ENCODE measurements around the gene OR4D2.
A peak's percentile ranks its signal among the peaks of the same experiment; 100 is the strongest.

Gene OR4D2

GRCh38 chr17:58189436-58190146 is 22.8 kb downstream of the OR4D2 start:
- no peak overlapping the region for H3K4me3 Mint-ChIP-seq
- DNase-seq = no peak
- peak overlapping the region; percentile 7 to 47 for H3K27ac Mint-ChIP-seq

GRCh38 chr17:58191241-58191896 is 24.6 kb downstream of the OR4D2 start:
- ATAC-seq = no peak
- H3K27me3 Mint-ChIP-seq = peaks cover 15% of the 10 kb centered on the region
- no peak overlapping the region for H3K4me3 Mint-ChIP-seq
- no peaks in the 10 kb centered on the region for H3K9me3 Mint-ChIP-seq
- H3K4me1 Mint-ChIP-seq = no peaks in the 10 kb centered on the region
- DNase-seq = no peak
- H3K27ac Mint-ChIP-seq = no peak overlapping the region

More at GRCh38 chr17:58189436-58190146, 22.8 kb downstream of the OR4D2 start:
- Mint-ChIP-seq H3K4me1 (no peaks in the 10 kb centered on the region), H3K9me3 (no peaks in the 10 kb centered on the region), H3K27me3 (peaks cover 15% of the 10 kb centered on the region)
- no peak for ATAC-seq

GRCh38 chr17:58192612-58193011 is 25.8 kb downstream of the OR4D2 start, which contains the start of gene EPX:
Gene EPX, plus strand, starts transcription at chr17:58192726. Its CDS starts 121 bp downstream, at chr17:58192847.
- H3K4me3 Mint-ChIP-seq = no peak within 1 kb of the TSS
- ATAC-seq (no peak), DNase-seq (no peak)
- H3K4me1 Mint-ChIP-seq = no peaks in the 10 kb centered on the region
- H3K27me3 Mint-ChIP-seq = peaks cover 28% of the 10 kb centered on the region
- no peaks in the 10 kb centered on the region for H3K9me3 Mint-ChIP-seq
- no peak within 1 kb of the TSS for H3K27ac Mint-ChIP-seq

- Mint-ChIP-seq H3K4me3 (no peak overlapping the region), H3K9me3 (no peaks in the 10 kb centered on the region), H3K27me3 (peaks cover 29% of the 10 kb centered on the region), H3K27ac (no peak overlapping the region), H3K4me1 (no peaks in the 10 kb centered on the region)
- DNase-seq (no peak), ATAC-seq (no peak)
Measured at GRCh38 chr17:58193641-58194255, 27.0 kb downstream of the OR4D2 start.

GRCh38 chr17:58195518-58196123 is 28.8 kb downstream of the OR4D2 start:
- H3K9me3 Mint-ChIP-seq = no peaks in the 10 kb centered on the region
- peaks cover 8% of the 10 kb centered on the region for H3K4me1 Mint-ChIP-seq
- ATAC-seq (no peak), DNase-seq (no peak)
- H3K27ac Mint-ChIP-seq = no peak overlapping the region
- peaks cover 39% of the 10 kb centered on the region for H3K27me3 Mint-ChIP-seq
- no peak overlapping the region for H3K4me3 Mint-ChIP-seq

GRCh38 chr17:58196610-58197009 is 29.8 kb downstream of the OR4D2 start:
- Mint-ChIP-seq H3K4me1 (peaks cover 8% of the 10 kb centered on the region), H3K27me3 (peaks cover 31% of the 10 kb centered on the region), H3K9me3 (no peaks in the 10 kb centered on the region), H3K4me3 (no peak overlapping the region), H3K27ac (peak overlapping the region; percentile 16 to 57)
- no peak for DNase-seq
- ATAC-seq = no peak

- Mint-ChIP-seq H3K27ac (no peak overlapping the region), H3K27me3 (peaks cover 31% of the 10 kb centered on the region), H3K4me1 (peaks cover 8% of the 10 kb centered on the region), H3K4me3 (no peak overlapping the region), H3K9me3 (no peaks in the 10 kb centered on the region)
- DNase-seq (peak; percentile 52 to 61), ATAC-seq (peak; percentile 90)
Measured at GRCh38 chr17:58200024-58200633, 33.3 kb downstream of the OR4D2 start.

- H3K4me3 Mint-ChIP-seq = no peak overlapping the region
- DNase-seq (no peak), ATAC-seq (no peak)
- H3K27ac Mint-ChIP-seq = no peak overlapping the region
- H3K27me3 Mint-ChIP-seq = peaks cover 17% of the 10 kb centered on the region
- H3K4me1 Mint-ChIP-seq = peaks cover 8% of the 10 kb centered on the region
- H3K9me3 Mint-ChIP-seq = no peaks in the 10 kb centered on the region
Measured at GRCh38 chr17:58202859-58203258, 36.1 kb downstream of the OR4D2 start.

GRCh38 chr17:58204796-58205195 is 38.0 kb downstream of the OR4D2 start:
- Mint-ChIP-seq H3K4me1 (peaks cover 6% of the 10 kb centered on the region), H3K27ac (no peak overlapping the region), H3K4me3 (no peak overlapping the region), H3K27me3 (peaks cover 6% of the 10 kb centered on the region), H3K9me3 (no peaks in the 10 kb centered on the region)
- ATAC-seq (no peak), DNase-seq (no peak)

- DNase-seq = no peak
- Mint-ChIP-seq H3K27me3 (no peaks in the 10 kb centered on the region), H3K27ac (no peak overlapping the region), H3K4me3 (no peak overlapping the region), H3K9me3 (no peaks in the 10 kb centered on the region), H3K4me1 (no peaks in the 10 kb centered on the region)
- no peak for ATAC-seq
Measured at GRCh38 chr17:58205936-58206335, 39.2 kb downstream of the OR4D2 start.

GRCh38 chr17:58207451-58207850 is 40.7 kb downstream of the OR4D2 start:
- Mint-ChIP-seq H3K4me3 (no peak overlapping the region), H3K9me3 (no peaks in the 10 kb centered on the region), H3K27me3 (no peaks in the 10 kb centered on the region), H3K27ac (no peak overlapping the region), H3K4me1 (no peaks in the 10 kb centered on the region)
- ATAC-seq (no peak), DNase-seq (no peak)

GRCh38 chr17:58208344-58208743 is 41.6 kb downstream of the OR4D2 start:
- no peak for ATAC-seq
- DNase-seq = no peak
- Mint-ChIP-seq H3K27ac (peak overlapping the region; percentile 51 to 53), H3K27me3 (no peaks in the 10 kb centered on the region), H3K9me3 (no peaks in the 10 kb centered on the region), H3K4me1 (no peaks in the 10 kb centered on the region), H3K4me3 (no peak overlapping the region)

- ATAC-seq (no peak), DNase-seq (no peak)
- no peaks in the 10 kb centered on the region for H3K4me1 Mint-ChIP-seq
- no peaks in the 10 kb centered on the region for H3K27me3 Mint-ChIP-seq
- no peaks in the 10 kb centered on the region for H3K9me3 Mint-ChIP-seq
- no peak overlapping the region for H3K4me3 Mint-ChIP-seq
- peak overlapping the region in 1 of 2 donors; percentile 5 for H3K27ac Mint-ChIP-seq
Measured at GRCh38 chr17:58210922-58211321, 44.1 kb downstream of the OR4D2 start.

GRCh38 chr17:58215685-58216084 is 48.9 kb downstream of the OR4D2 start:
- Mint-ChIP-seq H3K4me1 (peaks cover 16% of the 10 kb centered on the region), H3K4me3 (no peak overlapping the region), H3K27me3 (no peaks in the 10 kb centered on the region), H3K9me3 (no peaks in the 10 kb centered on the region), H3K27ac (no peak overlapping the region)
- ATAC-seq (no peak), DNase-seq (no peak)

GRCh38 chr17:58217766-58218165 is 51.0 kb downstream of the OR4D2 start:
- no peak for ATAC-seq
- Mint-ChIP-seq H3K27ac (peak overlapping the region; percentile 31 to 91), H3K9me3 (no peaks in the 10 kb centered on the region), H3K4me1 (peaks cover 24% of the 10 kb centered on the region), H3K27me3 (no peaks in the 10 kb centered on the region), H3K4me3 (peak overlapping the region; percentile 41 to 54)
- no peak for DNase-seq

Data from stimulated activated naive CD8-positive, alpha-beta T cell treated with anti-CD3 and anti-CD28 coated beads, Interleukin-15, amount 100 ng/mL, for 72 hours (primary cell).